Putamen (tissue), 1 donor: ENCODE data around the gene VAV1.
"Not testable (repeated sequence)": the region's sequence is repeated elsewhere in the genome, so short reads cannot be mapped to it uniquely, and the experiment has no call there.

Experiments used
- DNase-seq: peaks from one replicate; pipeline ENCODE4 v3.0.0-alpha.2; 2016; ENCODE audit warnings: low spot score

The VAV1 gene

GRCh38 chr19:6761053-6761676 is 11.3 kb upstream of the VAV1 start:
- no peak for DNase-seq

GRCh38 chr19:6762253-6762797 is 10.2 kb upstream of the VAV1 start:
- not testable (repeated sequence) for DNase-seq

GRCh38 chr19:6765738-6766356 is 6.7 kb upstream of the VAV1 start:
- DNase-seq = no peak

- no peak for DNase-seq
Observed at GRCh38 chr19:6766357-6767080, 6.0 kb upstream of the VAV1 start.

- no peak for DNase-seq
Observed at GRCh38 chr19:6767081-6767356, 5.5 kb upstream of the VAV1 start.

GRCh38 chr19:6767357-6768235 is 4.9 kb upstream of the VAV1 start, which contains the start of gene SH2D3A:
TSS of gene SH2D3A (minus strand) at chr19:6767435. CDS start at chr19:6763748, 3,687 bp downstream.
- no peak for DNase-seq

GRCh38 chr19:6768236-6768785 is 4.2 kb upstream of the VAV1 start:
- DNase-seq = no peak

- DNase-seq = no peak
Observed at GRCh38 chr19:6769006-6769619, 3.4 kb upstream of the VAV1 start.

- not testable (repeated sequence) for DNase-seq
Observed at GRCh38 chr19:6771648-6772027, 870 bp upstream of the VAV1 start.

- DNase-seq = no peak
Observed at GRCh38 chr19:6772866-6773322, 386 bp downstream of the VAV1 start.

GRCh38 chr19:6773323-6773931 is 919 bp downstream of the VAV1 start:
- peak; percentile 21 for DNase-seq

GRCh38 chr19:6774821-6775707 is 2.6 kb downstream of the VAV1 start:
- DNase-seq = no peak

- not testable (repeated sequence) for DNase-seq
Observed at GRCh38 chr19:6776045-6776444, 3.5 kb downstream of the VAV1 start.

- no peak for DNase-seq
Observed at GRCh38 chr19:6776999-6777398, 4.5 kb downstream of the VAV1 start.

GRCh38 chr19:6777434-6777833 is 4.9 kb downstream of the VAV1 start:
- DNase-seq = no peak

GRCh38 chr19:6778386-6778785 is 5.9 kb downstream of the VAV1 start:
- no peak for DNase-seq

- DNase-seq = no peak
Observed at GRCh38 chr19:6779206-6779605, 6.7 kb downstream of the VAV1 start.

GRCh38 chr19:6787393-6787792 is 14.9 kb downstream of the VAV1 start:
- DNase-seq = no peak

GRCh38 chr19:6788896-6789295 is 16.4 kb downstream of the VAV1 start:
- no peak for DNase-seq
